HepG2 (cell line): ENCODE data around the gene CFAP97. TPM values are rescaled to one million over a fixed set of nuclear protein-coding genes. Genes with fewer than 3 reads are reported as not detected.
A peak's percentile ranks its signal among the peaks of the same experiment; 100 is the strongest.

Source experiments
- ARHGAP35 ChIP-seq: sonication (generic); formaldehyde crosslinking; IDR thresholded peaks from 2 replicates; pipeline ENCODE4 v1.9.0; 2022; ENCODE audit warnings: mild to moderate bottlenecking, inconsistent platforms, moderate library complexity, missing genetic modification reagents, borderline replicate concordance
- ARNTL ChIP-seq: sonication (generic); formaldehyde crosslinking; IDR thresholded peaks from 2 replicates; pipeline ENCODE4 v1.4.0; 2020; ENCODE audit warnings: mild to moderate bottlenecking, missing genetic modification reagents
- CBX2 ChIP-seq, 2 experiments: fragments of 200-600 bp in 1 of 2; sonication (generic); formaldehyde crosslinking in 1 of 2; IDR thresholded peaks; 2 replicates each; pipeline versions ENCODE4 v1.7.0 to v1.8.1; 2018 to 2022; ENCODE audit warnings: low read depth in 2 of 2, low read length in 1 of 2, mild to moderate bottlenecking in 1 of 2, missing genetic modification reagents in 1 of 2
- DMAP1 ChIP-seq: IDR thresholded peaks from 2 replicates; pipeline ENCODE4 v1.6.1; 2016
- ERF ChIP-seq: IDR thresholded peaks from 2 replicates; pipeline ENCODE4 v1.6.1; 2018; ENCODE audit warnings: missing biosample characterization, missing genetic modification reagents
- KDM5A ChIP-seq: fragments of 200-600 bp; sonication (generic); IDR thresholded peaks from 2 replicates; pipeline ENCODE4 v1.7.0; 2018; ENCODE audit warnings: antibody characterized with exemption, mild to moderate bottlenecking, low read length, borderline replicate concordance
- PATZ1 ChIP-seq: sonication (generic); formaldehyde crosslinking; IDR thresholded peaks from 2 replicates; pipeline ENCODE4 v1.4.0; 2020; ENCODE audit warnings: missing genetic modification reagents
- PLSCR1 ChIP-seq: sonication (generic); formaldehyde crosslinking; IDR thresholded peaks from 2 replicates; pipeline ENCODE4 v1.5.0; 2020; ENCODE audit warnings: missing genetic modification reagents, mild to moderate bottlenecking, borderline replicate concordance
- SUZ12 ChIP-seq: fragments of 150-350 bp; IDR thresholded peaks from 2 replicates; pipeline ENCODE4 v1.6.1; 2014; ENCODE audit warnings: low read depth, low read length
- XRCC5 ChIP-seq: fragments of 200-400 bp; formaldehyde crosslinking; optimal IDR thresholded peaks from 2 replicates; pipeline ENCODE3; 2017; ENCODE audit warnings: mild to moderate bottlenecking, low read length
- ZBTB42 ChIP-seq: sonication (generic); formaldehyde crosslinking; IDR thresholded peaks from 2 replicates; pipeline ENCODE4 v1.5.0; 2020; ENCODE audit warnings: mild to moderate bottlenecking, missing genetic modification reagents
- ZMYM4 ChIP-seq: sonication (generic); formaldehyde crosslinking; IDR thresholded peaks from 2 replicates; pipeline ENCODE4 v1.8.1; 2023; ENCODE audit warnings: mild to moderate bottlenecking, missing genetic modification reagents
- ZNF160 ChIP-seq: sonication (generic); formaldehyde crosslinking; IDR thresholded peaks from 2 replicates; pipeline ENCODE4 v1.8.0; 2022; ENCODE audit warnings: mild to moderate bottlenecking, inconsistent platforms, missing genetic modification reagents
- ZNF343 ChIP-seq: sonication (generic); formaldehyde crosslinking; IDR thresholded peaks from 2 replicates; pipeline ENCODE4 v1.4.0; 2020; ENCODE audit warnings: mild to moderate bottlenecking, missing genetic modification reagents
- ZNF552 ChIP-seq: sonication (generic); formaldehyde crosslinking; IDR thresholded peaks from 2 replicates; pipeline ENCODE4 v1.9.0; 2022; ENCODE audit warnings: missing genetic modification reagents, mild to moderate bottlenecking, borderline replicate concordance
- ZNF772 ChIP-seq: sonication (generic); formaldehyde crosslinking; IDR thresholded peaks from 2 replicates; pipeline ENCODE4 v1.5.0; 2020; ENCODE audit warnings: mild to moderate bottlenecking, missing genetic modification reagents
- polyA plus RNA-seq, 8 experiments: library from polyadenylated mRNA; depleted of rRNA in 3 of 8; stranded (reverse) in 7 of 8; unstranded in 1 of 8; fragments of >200 nt; fragmentation: Illumina TruSeq in 4 of 8; extraction: Trizol in 4 of 8; gene quantifications; 2 replicates each; pipeline versions ENCODE4 v1.2.1 to v1.2.3, GENCODE V29; 2011 to 2016; ENCODE audit warnings: low read depth in 4 of 8, missing spikeins in 1 of 8, mixed read lengths in 1 of 8; ENCODE audit not compliant: insufficient read depth in 1 of 8
- total RNA-seq, 5 experiments: library from RNA; depleted of rRNA; stranded (reverse); fragments of >200 nt; fragmentation: Illumina TruSeq; extraction: Trizol; gene quantifications; 2 replicates each; pipeline ENCODE4 v1.2.3, GENCODE V29; 2016; ENCODE audit warnings: low read depth in 1 of 5
- TF ChIP-seq, protein P1 (sequence below): IDR thresholded peaks from 2 replicates; pipeline ENCODE4 v1.6.1; 2016; ENCODE audit warnings: low read depth, borderline replicate concordance
- TF ChIP-seq, protein P2 (sequence below): sonication (generic); formaldehyde crosslinking; IDR thresholded peaks from one replicate; pipeline ENCODE4 v1.5.1; 2020; ENCODE audit warnings: mild to moderate bottlenecking, missing genetic modification reagents; ENCODE audit errors: not compliant biosample characterization

Gene CFAP97
- total and polyA plus RNA-seq, 2 of the 13 experiments (the other 11 are each of a cell fraction or from before 2014, with no cell fraction given), result 32.1 to 44.4 TPM

DNA sequence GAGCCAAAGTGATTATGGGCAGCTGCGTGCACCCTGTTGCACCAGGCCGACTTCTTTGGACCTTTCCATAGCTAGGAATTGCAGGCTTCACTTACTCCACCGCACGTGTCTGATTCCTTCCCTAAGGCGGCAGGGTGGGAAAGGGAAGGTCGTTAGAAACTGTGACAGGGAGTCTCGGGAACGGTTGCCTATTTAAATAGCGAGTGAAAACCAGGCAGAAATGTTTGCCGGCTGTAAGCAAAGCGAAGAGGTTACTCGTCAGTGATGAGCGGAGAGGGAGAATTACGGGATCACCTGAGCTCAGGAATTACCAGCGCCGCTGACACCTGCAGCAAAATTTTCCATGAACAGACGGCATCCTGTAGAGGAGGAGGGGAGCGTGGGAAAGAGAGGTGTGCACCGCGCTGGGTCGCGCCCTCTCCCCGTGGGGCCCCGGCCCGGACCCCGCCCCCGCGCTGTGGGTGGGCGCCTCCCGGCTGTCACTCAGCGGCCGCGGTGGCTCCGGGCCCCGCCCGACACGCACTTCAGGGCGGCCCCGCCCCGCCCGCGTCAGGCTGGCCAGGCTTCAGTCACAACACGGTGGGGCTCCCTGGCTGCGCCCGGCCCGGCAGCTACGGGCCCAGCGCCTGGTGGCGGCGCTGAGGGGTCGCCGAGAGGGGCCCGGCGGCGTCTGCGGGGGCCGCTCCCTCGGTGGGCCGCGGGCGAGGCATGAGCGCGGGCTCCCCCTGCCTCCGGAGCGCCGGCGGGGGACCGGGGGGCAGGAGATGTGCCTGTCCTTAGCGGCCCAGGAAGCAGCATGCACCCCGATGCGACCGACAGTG lies 5.4 kb upstream of the CFAP97 start, which contains the start of gene SNX25 (continued):
- 0 out of 2 replicates have a peak, but pooled peaks have one; percentile 46 for TF ChIP-seq ZNF160 (CRISPR knock-in tag)
- no peak for TF ChIP-seq ARNTL (CRISPR knock-in tag)
- TF ChIP-seq, protein P1, sequence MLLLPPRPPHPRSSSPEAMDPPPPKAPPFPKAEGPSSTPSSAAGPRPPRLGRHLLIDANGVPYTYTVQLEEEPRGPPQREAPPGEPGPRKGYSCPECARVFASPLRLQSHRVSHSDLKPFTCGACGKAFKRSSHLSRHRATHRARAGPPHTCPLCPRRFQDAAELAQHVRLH (CRISPR knock-in tag), result no peak
- TF ChIP-seq, protein P2, sequence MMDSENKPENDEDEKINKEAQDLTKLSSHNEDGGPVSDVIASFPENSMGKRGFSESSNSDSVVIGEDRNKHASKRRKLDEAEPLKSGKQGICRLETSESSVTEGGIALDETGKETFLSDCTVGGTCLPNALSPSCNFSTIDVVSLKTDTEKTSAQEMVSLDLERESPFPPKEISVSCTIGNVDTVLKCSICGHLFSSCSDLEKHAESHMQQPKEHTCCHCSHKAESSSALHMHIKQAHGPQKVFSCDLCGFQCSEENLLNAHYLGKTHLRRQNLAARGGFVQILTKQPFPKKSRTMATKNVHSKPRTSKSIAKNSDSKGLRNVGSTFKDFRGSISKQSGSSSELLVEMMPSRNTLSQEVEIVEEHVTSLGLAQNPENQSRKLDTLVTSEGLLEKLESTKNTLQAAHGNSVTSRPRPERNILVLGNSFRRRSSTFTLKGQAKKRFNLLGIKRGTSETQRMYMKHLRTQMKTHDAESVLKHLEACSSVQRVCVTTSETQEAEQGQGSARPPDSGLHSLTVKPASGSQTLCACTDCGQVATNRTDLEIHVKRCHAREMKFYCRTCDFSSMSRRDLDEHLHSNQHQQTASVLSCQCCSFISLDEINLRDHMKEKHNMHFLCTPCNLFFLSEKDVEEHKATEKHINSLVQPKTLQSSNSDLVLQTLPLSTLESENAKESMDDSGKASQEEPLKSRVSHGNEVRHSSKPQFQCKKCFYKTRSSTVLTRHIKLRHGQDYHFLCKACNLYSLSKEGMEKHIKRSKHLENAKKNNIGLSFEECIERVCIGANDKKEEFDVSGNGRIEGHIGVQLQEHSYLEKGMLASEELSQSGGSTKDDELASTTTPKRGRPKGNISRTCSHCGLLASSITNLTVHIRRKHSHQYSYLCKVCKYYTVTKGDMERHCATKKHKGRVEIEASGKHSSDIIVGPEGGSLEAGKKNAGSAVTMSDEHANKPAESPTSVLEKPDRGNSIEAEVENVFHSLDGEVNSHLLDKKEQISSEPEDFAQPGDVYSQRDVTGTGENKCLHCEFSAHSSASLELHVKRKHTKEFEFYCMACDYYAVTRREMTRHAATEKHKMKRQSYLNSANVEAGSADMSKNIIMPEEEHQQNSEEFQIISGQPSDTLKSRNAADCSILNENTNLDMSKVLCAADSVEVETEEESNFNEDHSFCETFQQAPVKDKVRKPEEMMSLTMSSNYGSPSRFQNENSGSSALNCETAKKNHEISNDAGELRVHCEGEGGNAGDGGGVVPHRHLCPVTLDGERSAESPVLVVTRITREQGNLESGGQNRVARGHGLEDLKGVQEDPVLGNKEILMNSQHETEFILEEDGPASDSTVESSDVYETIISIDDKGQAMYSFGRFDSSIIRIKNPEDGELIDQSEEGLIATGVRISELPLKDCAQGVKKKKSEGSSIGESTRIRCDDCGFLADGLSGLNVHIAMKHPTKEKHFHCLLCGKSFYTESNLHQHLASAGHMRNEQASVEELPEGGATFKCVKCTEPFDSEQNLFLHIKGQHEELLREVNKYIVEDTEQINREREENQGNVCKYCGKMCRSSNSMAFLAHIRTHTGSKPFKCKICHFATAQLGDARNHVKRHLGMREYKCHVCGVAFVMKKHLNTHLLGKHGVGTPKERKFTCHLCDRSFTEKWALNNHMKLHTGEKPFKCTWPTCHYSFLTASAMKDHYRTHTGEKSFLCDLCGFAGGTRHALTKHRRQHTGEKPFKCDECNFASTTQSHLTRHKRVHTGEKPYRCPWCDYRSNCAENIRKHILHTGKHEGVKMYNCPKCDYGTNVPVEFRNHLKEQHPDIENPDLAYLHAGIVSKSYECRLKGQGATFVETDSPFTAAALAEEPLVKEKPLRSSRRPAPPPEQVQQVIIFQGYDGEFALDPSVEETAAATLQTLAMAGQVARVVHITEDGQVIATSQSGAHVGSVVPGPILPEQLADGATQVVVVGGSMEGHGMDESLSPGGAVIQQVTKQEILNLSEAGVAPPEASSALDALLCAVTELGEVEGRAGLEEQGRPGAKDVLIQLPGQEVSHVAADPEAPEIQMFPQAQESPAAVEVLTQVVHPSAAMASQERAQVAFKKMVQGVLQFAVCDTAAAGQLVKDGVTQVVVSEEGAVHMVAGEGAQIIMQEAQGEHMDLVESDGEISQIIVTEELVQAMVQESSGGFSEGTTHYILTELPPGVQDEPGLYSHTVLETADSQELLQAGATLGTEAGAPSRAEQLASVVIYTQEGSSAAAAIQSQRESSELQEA (CRISPR knock-in tag), result no peak
- TF ChIP-seq ZBTB42 (CRISPR knock-in tag), result no peak
- TF ChIP-seq SUZ12, result no peak
- TF ChIP-seq ZNF772 (CRISPR knock-in tag), result 0 out of 2 replicates have a peak, but pooled peaks have one; percentile 11
- TF ChIP-seq ZNF343, result no peak
- TF ChIP-seq ARHGAP35 (CRISPR knock-in tag), result no peak
- peak; percentile 85 for TF ChIP-seq ZMYM4 (CRISPR knock-in tag)
- TF ChIP-seq ZNF552 (CRISPR knock-in tag), result no peak
- no peak for TF ChIP-seq CBX2 (IDR thresholded peaks at IDR 0.05; ENCODE audit: low read depth, low read length)
- TF ChIP-seq CBX2 (CRISPR knock-in tag; IDR thresholded peaks at IDR 0.05; ENCODE audit: low read depth), result no peak
- TF ChIP-seq ERF (CRISPR knock-in tag), result peak; percentile 30; the same call in 1 of the 2 replicates
- peak; percentile 43 for TF ChIP-seq XRCC5
- no peak for TF ChIP-seq PLSCR1 (CRISPR knock-in tag)
- TF ChIP-seq PATZ1 (CRISPR knock-in tag), result peak; percentile 63; the same call in 1 of the 2 replicates
- TF ChIP-seq KDM5A, result no peak
- no peak for TF ChIP-seq DMAP1 (CRISPR knock-in tag)
